GM20000 (cell line): ENCODE data around the gene TSPAN18.

Source experiments
- DNase-seq: peaks from one replicate; pipeline ENCODE4 v3.0.0; 2012; ENCODE audit warnings: low spot score
- TF ChIP-seq, protein P1 (sequence below): IDR thresholded peaks from 2 replicates; pipeline ENCODE4 v1.5.1; 2012; ENCODE audit warnings: mild to moderate bottlenecking, control low read depth; ENCODE audit errors: extremely low read depth, missing control alignments

The TSPAN18 gene

DNA sequence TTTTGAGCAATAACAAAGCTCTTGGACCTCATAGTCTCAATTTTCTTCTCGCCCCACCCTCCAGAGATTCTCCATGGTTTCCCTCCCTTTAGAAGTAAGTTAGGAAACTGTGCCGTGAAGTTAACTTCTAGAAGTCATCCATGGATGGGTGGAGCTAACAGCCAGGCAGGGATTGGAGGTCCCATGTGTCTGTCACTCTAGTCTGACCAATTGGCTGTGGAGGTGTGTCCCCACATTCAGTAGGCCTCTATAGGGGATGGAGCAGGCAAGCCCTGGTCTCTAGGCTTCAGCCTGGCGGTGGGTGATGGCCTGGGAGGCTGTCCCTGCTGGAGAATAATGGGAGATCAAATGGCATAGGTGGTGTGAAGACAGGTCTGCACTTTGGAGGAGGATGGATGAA is 173.2 kb downstream of the TSPAN18 start:
- TF ChIP-seq, protein P1, sequence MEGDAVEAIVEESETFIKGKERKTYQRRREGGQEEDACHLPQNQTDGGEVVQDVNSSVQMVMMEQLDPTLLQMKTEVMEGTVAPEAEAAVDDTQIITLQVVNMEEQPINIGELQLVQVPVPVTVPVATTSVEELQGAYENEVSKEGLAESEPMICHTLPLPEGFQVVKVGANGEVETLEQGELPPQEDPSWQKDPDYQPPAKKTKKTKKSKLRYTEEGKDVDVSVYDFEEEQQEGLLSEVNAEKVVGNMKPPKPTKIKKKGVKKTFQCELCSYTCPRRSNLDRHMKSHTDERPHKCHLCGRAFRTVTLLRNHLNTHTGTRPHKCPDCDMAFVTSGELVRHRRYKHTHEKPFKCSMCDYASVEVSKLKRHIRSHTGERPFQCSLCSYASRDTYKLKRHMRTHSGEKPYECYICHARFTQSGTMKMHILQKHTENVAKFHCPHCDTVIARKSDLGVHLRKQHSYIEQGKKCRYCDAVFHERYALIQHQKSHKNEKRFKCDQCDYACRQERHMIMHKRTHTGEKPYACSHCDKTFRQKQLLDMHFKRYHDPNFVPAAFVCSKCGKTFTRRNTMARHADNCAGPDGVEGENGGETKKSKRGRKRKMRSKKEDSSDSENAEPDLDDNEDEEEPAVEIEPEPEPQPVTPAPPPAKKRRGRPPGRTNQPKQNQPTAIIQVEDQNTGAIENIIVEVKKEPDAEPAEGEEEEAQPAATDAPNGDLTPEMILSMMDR = no peak
- peak; percentile 30 for DNase-seq

DNA sequence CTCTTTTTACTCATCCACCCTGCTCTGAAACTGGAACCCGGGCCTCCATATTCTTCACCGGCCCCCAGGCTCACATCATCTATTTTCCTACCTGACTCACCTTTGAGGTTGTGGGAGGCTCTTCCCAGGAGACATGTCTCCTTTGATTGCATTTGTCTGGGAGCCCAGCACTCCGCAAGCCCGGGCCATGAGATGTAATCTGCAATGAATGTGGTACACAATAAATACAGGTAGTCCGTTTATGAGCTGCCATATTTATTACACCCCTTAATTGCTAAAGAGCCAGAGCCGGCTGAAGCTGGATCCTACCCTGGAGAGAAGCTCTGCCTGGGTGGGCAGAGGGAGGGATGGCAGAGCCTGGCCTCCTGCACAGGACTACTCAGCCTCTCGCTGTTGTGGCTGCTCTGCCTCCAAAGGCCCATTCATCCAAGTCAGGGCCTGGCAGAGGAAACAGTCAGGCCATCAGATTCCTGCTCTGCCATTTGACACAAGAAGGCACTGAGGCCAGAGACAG is 174.4 kb downstream of the TSPAN18 start:
- TF ChIP-seq, protein P1 = no peak
- DNase-seq = no peak

DNA sequence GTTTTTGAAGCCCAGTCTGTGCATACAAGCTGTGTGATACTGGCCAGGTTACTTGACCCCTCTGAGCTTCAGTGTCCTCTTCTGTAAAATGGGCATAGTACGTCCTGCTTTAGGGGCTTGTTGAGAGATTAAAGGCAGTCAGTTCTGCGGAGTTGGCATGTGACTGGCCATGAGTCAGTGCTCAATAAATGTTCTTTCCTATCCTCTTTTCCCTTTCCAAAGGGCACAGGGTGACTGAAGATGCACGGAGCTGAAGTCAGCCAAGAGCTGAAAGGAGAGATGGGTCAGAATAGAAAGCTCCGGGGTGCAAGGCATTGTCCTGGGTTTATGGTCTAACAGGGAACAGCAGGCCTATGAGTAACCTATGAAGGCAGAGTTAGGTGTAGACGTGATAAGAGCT is 175.0 kb downstream of the TSPAN18 start:
- TF ChIP-seq, protein P1 = no peak
- DNase-seq = no peak

DNA sequence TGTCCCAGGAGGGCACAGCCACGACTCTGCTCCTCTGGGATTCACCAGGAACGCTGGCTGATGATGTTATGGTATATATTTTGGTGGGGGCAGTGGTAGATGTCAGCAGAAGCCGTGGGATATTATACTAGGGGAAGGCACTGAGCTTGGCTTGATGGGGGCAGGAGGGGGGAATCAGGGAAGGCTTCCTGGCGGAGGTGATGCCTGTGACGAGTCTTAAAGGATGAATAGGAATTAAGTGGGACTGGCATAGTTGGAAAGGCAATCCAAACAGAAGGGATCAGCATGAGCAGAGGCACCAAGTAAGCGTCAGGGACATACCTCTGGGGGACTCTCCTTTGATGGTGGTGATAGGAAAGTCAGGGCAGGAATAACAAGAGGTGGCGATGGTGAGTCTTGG is 176.3 kb downstream of the TSPAN18 start:
- DNase-seq = no peak
- TF ChIP-seq, protein P1 = no peak

DNA sequence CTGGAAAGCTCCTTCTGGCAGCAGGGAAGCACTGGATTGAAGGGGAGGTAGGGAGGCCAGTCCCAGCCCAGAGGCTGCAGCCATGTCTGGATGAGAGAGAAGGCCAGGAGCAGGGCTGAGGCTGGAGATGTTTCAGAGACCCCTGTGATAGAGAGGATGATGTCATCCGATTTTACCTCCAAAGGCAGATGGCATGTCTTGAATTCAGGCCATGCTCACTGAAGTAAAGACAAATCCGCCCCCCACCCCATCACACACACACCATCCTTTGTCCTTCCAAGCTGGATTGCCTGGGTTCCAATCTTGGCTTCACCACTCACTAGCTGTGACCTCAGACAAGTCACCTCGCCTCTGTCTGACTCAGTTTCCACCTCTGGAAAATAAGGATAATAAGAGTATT is 176.8 kb downstream of the TSPAN18 start:
- no peak for DNase-seq
- TF ChIP-seq, protein P1 = no peak

DNA sequence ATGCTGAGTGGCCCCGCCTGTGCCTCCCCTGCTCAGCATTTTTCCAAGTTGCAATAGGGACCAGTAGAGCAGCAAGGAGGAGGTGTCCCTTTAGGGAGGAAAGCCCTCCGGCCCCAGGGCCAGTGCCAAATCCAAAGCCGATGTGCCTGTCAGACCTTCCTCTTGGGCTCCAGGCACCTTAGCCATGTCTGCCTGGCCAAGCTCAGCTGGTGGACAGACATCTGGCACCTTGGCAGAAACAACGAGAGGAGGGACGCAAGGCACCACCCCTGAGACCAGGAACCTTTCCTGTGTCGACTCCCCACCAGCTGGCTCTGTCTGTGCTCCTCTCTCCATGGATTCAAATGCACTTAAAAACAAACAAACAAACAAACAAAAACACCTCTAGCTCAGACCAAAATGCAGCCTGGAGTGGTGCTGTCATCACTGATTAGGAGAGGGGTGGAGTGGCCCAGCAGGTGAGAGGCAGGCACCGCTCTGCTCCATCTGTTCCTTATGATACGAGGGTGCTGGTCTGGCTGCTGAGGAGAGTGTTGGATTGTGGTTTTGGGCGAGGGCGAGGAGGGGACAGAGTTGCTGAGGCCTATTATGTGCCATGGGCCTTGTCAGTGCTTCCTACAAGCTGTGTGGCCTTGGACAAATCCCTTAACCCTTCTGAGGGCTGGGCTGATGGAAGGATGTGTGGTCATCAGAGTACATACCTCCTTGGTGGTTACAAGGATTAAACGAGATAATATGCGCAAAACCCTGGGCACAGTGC is 177.7 kb downstream of the TSPAN18 start:
- DNase-seq = no peak
- TF ChIP-seq, protein P1 = no peak

DNA sequence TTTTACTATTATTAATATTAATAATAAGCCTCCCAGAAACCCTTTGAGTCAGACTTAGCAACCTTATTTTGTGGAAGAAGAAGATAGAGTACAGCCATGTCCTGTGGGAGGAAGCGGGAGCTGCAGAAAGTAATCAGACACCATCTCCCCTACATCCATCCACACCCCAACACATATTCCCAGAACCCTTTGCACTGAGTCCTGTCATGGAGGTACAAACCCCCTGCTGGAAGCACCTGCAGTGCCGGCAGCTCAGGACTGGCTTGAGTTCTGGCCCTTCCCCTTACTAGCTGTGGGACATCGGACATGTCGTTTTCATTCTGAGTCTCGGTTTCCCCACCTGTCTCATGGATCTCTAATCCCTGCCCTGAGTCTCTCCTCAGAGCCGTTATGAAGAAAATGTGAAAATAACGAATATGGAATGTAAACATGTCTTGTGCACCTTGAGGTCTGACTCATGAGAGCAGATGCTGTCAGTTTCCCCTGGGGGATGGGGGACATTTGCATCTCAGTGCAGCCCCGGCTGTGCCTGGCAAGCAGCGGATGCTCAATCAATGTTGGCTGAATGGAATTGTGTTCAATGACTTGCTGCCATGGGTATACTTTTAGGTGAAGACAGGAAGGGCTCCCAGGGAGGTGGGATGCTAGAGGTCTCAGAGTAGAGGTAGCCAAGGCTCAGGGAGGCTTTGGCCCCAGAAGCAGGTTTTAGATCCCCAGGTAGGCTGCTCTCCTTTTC is 178.5 kb downstream of the TSPAN18 start:
- TF ChIP-seq, protein P1 = no peak
- no peak for DNase-seq
